HG03439 (cell line): ENCODE measurements around the gene NEMP2.
"Not testable (repeated sequence)": the region's sequence is repeated elsewhere in the genome, so short reads cannot be mapped to it uniquely, and the experiment has no call there.

Experiments
- ATAC-seq: cut with Tn5 transposase; IDR thresholded peaks from one replicate; pipeline ENCODE4 v1.9.1; 2021; ENCODE audit warnings: mild to moderate bottlenecking, moderate library complexity; ENCODE audit not compliant: unreplicated experiment

The NEMP2 gene

GRCh38 chr2:190527214-190527613 lies 7.3 kb downstream of the NEMP2 start:
- no peak for ATAC-seq

DNA sequence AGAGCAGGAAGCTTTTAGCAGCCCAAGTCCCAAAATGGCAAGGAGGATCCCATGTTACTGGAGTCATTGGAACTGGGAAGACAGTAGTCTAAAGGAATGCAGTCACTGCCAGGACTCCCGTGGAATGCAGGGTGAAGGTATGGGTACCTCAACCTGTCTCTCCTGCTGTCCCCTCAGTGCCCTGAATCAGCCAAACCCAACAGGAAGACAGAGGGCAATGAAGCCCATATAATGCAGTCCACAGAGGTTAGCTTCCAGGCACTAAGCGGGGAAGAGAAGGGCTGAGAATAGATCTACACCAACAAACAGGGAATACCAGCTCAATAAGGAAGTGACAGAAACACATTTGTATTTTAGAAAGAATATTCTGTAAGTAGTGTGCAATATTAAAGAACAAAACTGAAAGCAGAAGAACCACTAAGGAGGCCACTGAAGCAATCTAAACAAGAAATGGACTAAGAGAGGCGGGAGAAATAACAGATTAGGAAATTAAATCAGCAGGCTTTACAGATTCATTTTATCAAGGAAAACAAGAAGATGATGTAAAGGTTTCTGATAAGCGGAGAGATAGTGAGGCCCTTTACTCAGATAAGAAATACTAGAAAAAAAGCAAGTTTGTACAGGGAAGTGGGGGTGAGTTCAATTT lies 8.3 kb downstream of the NEMP2 start:
- ATAC-seq = no peak

DNA sequence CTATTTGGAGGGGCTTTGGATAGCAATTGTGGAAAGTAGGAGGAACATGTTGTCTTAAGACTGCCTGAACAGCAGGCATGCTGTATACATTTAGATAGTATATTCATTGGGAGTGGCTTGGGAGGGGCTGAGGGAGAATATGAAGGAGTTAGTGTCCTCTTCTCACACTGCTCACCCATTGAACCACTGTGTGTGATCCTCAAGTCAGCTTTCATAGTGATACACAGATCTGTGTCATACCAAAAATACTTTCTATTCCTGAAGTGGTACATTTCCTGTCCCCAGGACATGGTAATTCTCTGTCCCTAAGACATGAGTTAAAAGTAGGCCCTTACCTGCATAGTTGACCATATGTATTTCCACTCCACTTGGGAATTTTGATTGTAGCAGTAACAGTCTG lies 9.6 kb downstream of the NEMP2 start:
- no peak for ATAC-seq

- ATAC-seq = no peak
These were observed 14.4 kb downstream of the NEMP2 start for GRCh38 chr2:190519975-190520767.

- ATAC-seq = no peak
These were observed 17.1 kb downstream of the NEMP2 start for GRCh38 chr2:190517468-190517867.

DNA sequence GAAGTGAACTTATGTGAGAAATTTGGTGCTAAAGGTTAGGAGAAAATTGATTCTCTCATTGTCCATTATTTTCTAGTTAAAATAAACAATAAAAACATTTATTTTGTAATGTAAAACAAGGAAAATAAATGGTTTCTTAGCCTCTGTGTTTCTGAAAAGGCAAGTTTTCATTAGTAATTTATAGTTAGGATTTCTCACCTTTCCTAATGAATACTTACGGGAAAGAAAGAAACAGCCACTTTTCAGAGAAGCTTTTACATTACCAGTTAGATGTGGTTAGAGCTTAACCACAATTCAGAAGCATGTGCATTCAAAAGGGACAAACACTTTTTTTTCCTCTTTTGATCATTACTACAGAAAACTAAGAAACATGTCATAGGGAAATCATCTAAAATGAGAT lies 18.8 kb downstream of the NEMP2 start:
- ATAC-seq = no peak

GRCh38 chr2:190514676-190515075 lies 19.8 kb downstream of the NEMP2 start:
- ATAC-seq = no peak

- ATAC-seq = no peak
These were observed 20.6 kb downstream of the NEMP2 start for GRCh38 chr2:190513877-190514276.

GRCh38 chr2:190512539-190513095 lies 21.9 kb downstream of the NEMP2 start:
- ATAC-seq = no peak

GRCh38 chr2:190511104-190511503 lies 23.4 kb downstream of the NEMP2 start:
- no peak for ATAC-seq

GRCh38 chr2:190509895-190510294 lies 24.6 kb downstream of the NEMP2 start:
- ATAC-seq = not testable (repeated sequence)

DNA sequence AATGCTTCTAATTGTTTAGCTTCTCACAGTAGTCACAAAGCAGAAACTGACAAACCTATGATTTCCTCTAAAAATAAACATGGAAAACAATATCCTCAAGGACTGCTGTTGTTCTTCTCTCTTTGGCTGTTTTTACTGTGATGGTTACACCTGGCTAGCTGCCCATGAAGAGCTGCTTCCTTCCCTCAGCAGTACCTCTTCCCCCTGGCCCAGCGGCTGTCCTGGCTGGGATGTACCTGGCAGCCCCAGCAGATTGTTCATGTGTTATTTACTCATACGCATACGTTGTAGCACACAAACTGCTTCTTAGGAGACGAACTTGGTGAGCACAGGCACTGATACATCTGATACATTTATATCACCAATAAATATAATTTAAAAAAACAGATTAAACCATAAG lies 27.4 kb downstream of the NEMP2 start:
- no peak for ATAC-seq

GRCh38 chr2:190506666-190507065 lies 27.9 kb downstream of the NEMP2 start:
- ATAC-seq = no peak

DNA sequence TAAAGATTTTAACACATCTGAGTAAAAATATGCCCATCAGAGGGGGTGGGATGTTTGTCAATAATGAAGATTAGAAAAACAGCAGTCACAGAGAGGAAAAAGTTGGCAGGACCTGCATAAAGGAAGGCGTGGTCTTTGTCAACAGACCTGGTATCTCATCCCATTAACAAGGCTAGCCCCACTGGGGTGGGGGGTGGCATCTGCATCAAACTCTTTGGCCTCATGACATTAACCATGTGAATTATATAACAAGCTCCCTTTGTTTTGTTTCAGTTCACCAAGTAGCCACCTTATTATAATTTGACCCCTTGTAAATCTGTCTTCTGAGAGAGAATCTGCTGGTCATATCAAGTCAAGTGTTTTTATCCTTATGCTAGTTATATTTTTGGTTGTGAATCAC lies 28.8 kb downstream of the NEMP2 start:
- no peak for ATAC-seq

GRCh38 chr2:190504912-190505311 lies 29.6 kb downstream of the NEMP2 start:
- no peak for ATAC-seq

GRCh38 chr2:190503088-190503487 lies 31.4 kb downstream of the NEMP2 start:
- no peak for ATAC-seq

DNA sequence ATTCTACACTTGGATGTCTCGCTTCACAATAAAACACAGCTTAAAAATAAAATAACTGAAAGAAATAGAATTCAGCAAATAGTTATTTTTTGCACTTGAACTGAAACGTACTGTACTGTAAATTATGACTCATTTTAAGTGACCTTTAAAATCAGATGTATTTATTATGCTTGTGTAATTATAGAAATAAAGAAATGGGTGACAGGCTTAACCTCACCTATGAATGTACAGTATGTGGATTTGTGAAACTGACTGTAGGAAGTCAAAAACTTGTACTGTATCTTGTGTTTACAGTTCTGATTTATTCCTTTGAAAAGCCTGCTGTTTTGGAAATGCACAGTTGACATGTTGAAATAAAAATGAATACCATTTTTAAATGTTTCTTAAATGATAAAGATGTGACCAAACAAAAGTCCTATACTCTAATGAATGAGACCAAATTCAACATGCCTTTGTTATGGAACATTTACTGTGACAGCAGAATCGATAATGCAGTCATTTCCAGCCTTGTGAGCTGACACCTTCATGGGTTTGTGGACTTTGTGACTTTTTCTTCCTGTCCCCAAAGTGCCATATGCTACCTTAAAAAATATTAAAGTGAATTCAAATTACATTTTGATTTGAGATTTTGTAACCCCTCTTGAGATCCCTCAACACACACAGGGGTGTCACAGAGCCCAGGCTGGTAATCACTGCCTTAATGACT lies 32.7 kb downstream of the NEMP2 start:
- ATAC-seq = no peak

DNA sequence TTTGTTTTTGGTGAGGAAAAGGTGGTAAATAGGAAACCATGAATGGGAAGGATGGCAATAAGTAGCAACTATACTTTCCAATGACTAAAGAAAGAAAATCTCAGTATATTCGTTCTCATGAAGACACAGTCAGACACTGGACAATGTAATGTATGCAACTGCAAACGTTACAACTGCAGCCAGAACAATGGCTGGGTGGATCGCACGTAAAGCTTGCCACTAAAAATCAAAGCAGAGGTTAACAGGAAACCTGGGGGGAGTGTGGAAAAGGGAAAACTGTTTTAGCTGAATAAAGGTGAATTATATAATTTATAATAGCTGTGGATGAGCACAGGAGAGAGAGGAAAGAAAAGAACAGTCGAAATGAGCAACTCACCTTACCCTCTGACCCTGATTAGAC lies 33.3 kb downstream of the NEMP2 start:
- no peak for ATAC-seq

GRCh38 chr2:190500054-190500502 lies 34.4 kb downstream of the NEMP2 start:
- ATAC-seq = no peak

DNA sequence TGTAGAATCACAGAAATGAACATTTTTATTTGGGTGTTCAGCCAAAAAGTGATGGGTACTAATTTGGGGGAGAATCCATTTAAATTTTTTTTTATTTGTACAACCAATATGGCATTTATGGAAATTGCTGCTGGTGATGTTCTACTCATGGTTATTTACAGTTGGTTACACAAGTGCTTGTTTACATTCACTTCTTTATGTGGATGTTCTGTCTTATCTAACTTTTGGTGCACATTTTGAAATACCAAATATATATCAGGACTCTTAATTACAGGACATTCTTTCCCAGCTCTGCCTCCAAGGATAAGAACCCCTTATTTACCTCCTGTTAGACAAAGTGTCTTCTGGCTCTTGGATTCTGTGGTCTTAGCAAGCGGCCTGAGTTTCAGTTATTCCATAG lies 35.2 kb downstream of the NEMP2 start:
- no peak for ATAC-seq

DNA sequence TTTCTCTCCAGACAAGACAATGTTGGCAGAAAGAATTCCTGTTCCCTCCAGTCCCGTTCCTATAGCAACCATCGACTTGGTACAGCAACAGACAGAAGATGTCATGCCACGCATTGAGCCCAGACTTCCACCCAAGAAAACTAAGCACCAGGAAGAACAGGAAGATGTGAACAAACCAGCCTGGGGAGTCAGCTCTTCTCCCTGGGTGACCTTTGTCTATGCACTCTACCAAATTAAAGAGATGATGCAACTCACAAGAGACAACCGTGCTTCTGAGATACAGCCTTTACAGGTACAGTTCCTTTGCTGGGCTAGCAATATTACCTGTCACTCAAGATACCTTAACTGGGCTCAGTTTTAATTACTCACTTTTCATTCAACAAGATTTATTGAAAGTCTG lies 37.1 kb downstream of the NEMP2 start:
- ATAC-seq = no peak
